Vagina (tissue), 1 donor: ENCODE measurements around the gene NUP210. TPM values are rescaled to one million over a fixed set of nuclear protein-coding genes. Genes with fewer than 3 reads are reported as not detected.

Experiments used
- small RNA-seq: library from RNA; depleted of rRNA; stranded (forward); fragments of <200 nt; gene quantifications from one replicate; pipeline ENCODE3, GENCODE V24; 2016
- total RNA-seq: library from RNA; depleted of rRNA; stranded (reverse); fragments of >200 nt; gene quantifications from one replicate; pipeline ENCODE4 v1.2.3, GENCODE V29; 2016

NUP210 gene
- total RNA-seq, 1 donor from 2014 or later: 10.1 TPM

Small RNA genes within 50 kb of the gene (small RNA-seq; reads per million reads assigned to genes)
- not detected for gene AC027124.2

Other genes starting within 250 kb of the NUP210 start
- gene HDAC11, start 60.0 kb upstream of the NUP210 start, total RNA-seq: 12.0 TPM
- gene FBLN2, start 128.8 kb upstream of the NUP210 start, total RNA-seq: 94.3 TPM